ENCODE results near the gene PRKG1. TPM values are rescaled to one million over a fixed set of nuclear protein-coding genes. Genes with fewer than 3 reads are reported as not detected.

PRKG1 gene
- total RNA-seq, 1 experiment from 2014 or later, result 10.4 TPM

- H2AK5ac ChIP-seq (ENCODE audit: insufficient read length, low read length), result no peak overlapping the region
- H3K56ac ChIP-seq (ENCODE audit: insufficient read length, low read depth, low read length), result no peak overlapping the region
- H3K14ac ChIP-seq (ENCODE audit: insufficient read depth, low read length), result no peak overlapping the region
- H3K27me3 Mint-ChIP-seq (ENCODE audit: low read depth), result no peaks in the 10 kb centered on the region; the same call in 1 of the 2 replicates
- H3K23me2 ChIP-seq (ENCODE audit: insufficient read length, low read depth, low read length, poor library complexity, severe bottlenecking), result no peaks in the 10 kb centered on the region
- no peak overlapping the region for H3K27ac ChIP-seq (ENCODE audit: insufficient read length, low read depth, low read length)
- no peaks in the 10 kb centered on the region for H3K9me3 ChIP-seq (ENCODE audit: control insufficient read depth, low read depth, low read length)
- no CpG with 5 or more reads among the region's 2 CpGs for WGBS (ENCODE audit: extremely low coverage, insufficient read length, low lambda C conversion rate)
- H3K18ac ChIP-seq (ENCODE audit: insufficient read length, low read depth, low read length), result no peak overlapping the region
- no peak overlapping the region for H2AFZ ChIP-seq (ENCODE audit: low read length)
- H4K91ac ChIP-seq (ENCODE audit: insufficient read length, low read depth, low read length), result no peak overlapping the region
- no peak overlapping the region for H2BK15ac ChIP-seq (ENCODE audit: low read depth, low read length)
- H3K4me2 ChIP-seq (ENCODE audit: insufficient read depth, insufficient read length, low read length), result no peak overlapping the region
- no peaks in the 10 kb centered on the region; a peak in 1 of 4 replicates for H3K4me1 Mint-ChIP-seq
- H4K5ac ChIP-seq (ENCODE audit: insufficient read length, low read depth, low read length), result no peak overlapping the region
- no peak overlapping the region for H2BK5ac ChIP-seq (ENCODE audit: insufficient read length, low read length)
- H3K36me3 Mint-ChIP-seq (ENCODE audit: insufficient read depth in 1 of 3, low read depth in 3 of 3), result no peaks in the 10 kb centered on the region
- H2BK20ac ChIP-seq (ENCODE audit: low read depth, low read length, poor library complexity, severe bottlenecking), result no peak overlapping the region
- no peak overlapping the region for H2BK120ac ChIP-seq (ENCODE audit: low read depth, low read length, poor library complexity, severe bottlenecking)
- no peak overlapping the region for H3K23ac ChIP-seq (ENCODE audit: insufficient read length, low read depth, low read length)
- H3K9me3 Mint-ChIP-seq, result no peaks in the 10 kb centered on the region
- no peaks in the 10 kb centered on the region for H3K79me2 ChIP-seq (ENCODE audit: insufficient read depth, low read length)
- DNase-seq, result no peak
- H4K20me1 ChIP-seq (ENCODE audit: control insufficient read depth, insufficient read depth, insufficient read length), result no peaks in the 10 kb centered on the region
- H3K4me1 ChIP-seq (ENCODE audit: insufficient read depth, low read length), result no peaks in the 10 kb centered on the region
- no peak overlapping the region for H3K4ac ChIP-seq (ENCODE audit: low read depth, low read length)
- no peaks in the 10 kb centered on the region for H3K79me1 ChIP-seq (ENCODE audit: insufficient read depth, low read depth, low read length, poor library complexity, severe bottlenecking)
- 0 out of 7 replicates have a peak overlapping the region, but pooled peaks of 1 of the 3 experiments have one; percentile 22 for H3K27ac Mint-ChIP-seq
- H3K4me3 Mint-ChIP-seq, result no peak overlapping the region
- no peak overlapping the region for H4K8ac ChIP-seq (replicated peaks; ENCODE audit: insufficient read length, low read depth, low read length)
- no peak overlapping the region for H2BK12ac ChIP-seq (ENCODE audit: insufficient read length, low read depth, low read length)
- no peak for TF ChIP-seq CTCF (conservative IDR thresholded peaks at IDR 0.05)
- H3K9ac ChIP-seq (ENCODE audit: extremely low read depth, insufficient read length, low read length), result no peak overlapping the region
- no peaks in the 10 kb centered on the region for H3K27me3 ChIP-seq (ENCODE audit: insufficient read depth, low read length)
- H3T11ph ChIP-seq (ENCODE audit: low read length), result no peak overlapping the region
These were observed 217.7 kb downstream of the PRKG1 start for GRCh38 chr10:51291961-51292360.

Data from H9 (cell line).